Endothelial cell of umbilical vein (primary cell): Measurements from ENCODE around the gene TMEM213. TPM values are rescaled to one million over a fixed set of nuclear protein-coding genes. Genes with fewer than 3 reads are reported as not detected.

Source experiments
- BruUV-seq: library from RNA; stranded (reverse); fragments of 400-500 nt; replicated peaks from 2 replicates; lab custom pipeline; 2021; lab: Mats Ljungman, UMichigan
- CTCF ChIA-PET: fragments of 300-600, 350-600 bp; sonication (Branson Sonifier 250); formaldehyde crosslinking; loops from one replicate; lab custom pipeline; 2021; ENCODE audit warnings: antibody characterized with exemption, inconsistent platforms; lab: Charles Lee
- POLR2A ChIA-PET: fragments of 300-600, 350-600 bp; sonication (Branson Sonifier 250); formaldehyde crosslinking; loops from one replicate; lab custom pipeline; 2021; ENCODE audit warnings: antibody characterized with exemption, inconsistent platforms; lab: Charles Lee
- DNase-seq: peaks from one replicate; pipeline ENCODE4 v3.0.0-alpha.2; 2011; ENCODE audit warnings: low read depth, low spot score
- FAIRE-seq: peaks from 2 replicates; lab custom pipeline; 2011; peaks lifted over from hg19 to GRCh38; lab: Jason Lieb, UNC
- H2AFZ ChIP-seq: 2 replicates; pipeline ENCODE4 v1.6.0; 2012; ENCODE audit warnings: low read depth, low read length, control low read depth, inconsistent platforms
- H3K27ac ChIP-seq: 2 replicates; pipeline ENCODE4 v1.5.1; 2011; ENCODE audit warnings: low read depth, mild to moderate bottlenecking, control low read depth, low read length, moderate library complexity; ENCODE audit not compliant: insufficient read depth
- H3K27me3 ChIP-seq, 2 experiments: 2 replicates each; pipeline versions ENCODE4 v1.6.0 to v1.6.1; 2011; ENCODE audit warnings: low read length in 2 of 2, mixed read lengths in 1 of 2; ENCODE audit not compliant: control insufficient read depth in 2 of 2, insufficient read depth in 2 of 2
- H3K36me3 ChIP-seq, 2 experiments: 2 replicates in 1 of 2; 3 replicates in 1 of 2; pipeline ENCODE4 v1.5.1; 2011; ENCODE audit warnings: low read length in 2 of 2, mild to moderate bottlenecking in 1 of 2, moderate library complexity in 1 of 2; ENCODE audit not compliant: control insufficient read depth in 2 of 2, insufficient read depth in 2 of 2; ENCODE audit errors: extremely low read depth in 1 of 2
- H3K4me1 ChIP-seq: 3 replicates; pipeline ENCODE4 v1.5.1; 2011; ENCODE audit warnings: mild to moderate bottlenecking, low read length; ENCODE audit not compliant: control insufficient read depth, insufficient read depth; ENCODE audit errors: extremely low read depth
- H3K4me2 ChIP-seq: 2 replicates; pipeline ENCODE4 v1.6.1; 2011; ENCODE audit warnings: low read length, control low read depth, mixed read lengths; ENCODE audit not compliant: insufficient read depth
- H3K4me3 ChIP-seq, 3 experiments: fragments of 200-600 bp in 1 of 3; sonication (generic), shearing (Covaris generic) in 1 of 3; replicated peaks in 1 of 3; 2 replicates each; pipeline ENCODE4 v1.5.1; 2011 to 2016; ENCODE audit warnings: control low read depth in 3 of 3, low read length in 3 of 3, mild to moderate bottlenecking in 2 of 3, inconsistent platforms in 1 of 3, low read depth in 1 of 3, moderate library complexity in 1 of 3; ENCODE audit not compliant: insufficient read depth in 1 of 3
- H3K79me2 ChIP-seq: 2 replicates; pipeline ENCODE4 v1.6.0; 2012; ENCODE audit warnings: low read length, inconsistent platforms; ENCODE audit not compliant: control insufficient read depth, insufficient read depth
- H3K9ac ChIP-seq: replicated peaks from 2 replicates; pipeline ENCODE3; 2011; ENCODE audit warnings: low read length, control low read depth; ENCODE audit not compliant: insufficient read depth; ENCODE audit errors: extremely low read depth
- H3K9me1 ChIP-seq: replicated peaks from 3 replicates; pipeline ENCODE4 v1.6.0; 2011; ENCODE audit warnings: mild to moderate bottlenecking, low read length; ENCODE audit not compliant: control insufficient read depth, insufficient read depth; ENCODE audit errors: extremely low read depth
- H3K9me3 ChIP-seq: replicated peaks from 2 replicates; pipeline ENCODE4 v1.5.1; 2012; ENCODE audit warnings: low read length, inconsistent platforms; ENCODE audit not compliant: control insufficient read depth, insufficient read depth
- H4K20me1 ChIP-seq: replicated peaks from 2 replicates; pipeline ENCODE3; 2011; ENCODE audit warnings: mild to moderate bottlenecking, low read length; ENCODE audit not compliant: control insufficient read depth, insufficient read depth; ENCODE audit errors: extremely low read depth
- CTCF ChIP-seq, 2 donors: IDR thresholded peaks; 1 replicate in 1 of 2; 2 replicates in 1 of 2; pipeline ENCODE4 v1.5.1; 2011; ENCODE audit warnings: low read length in 2 of 2, mild to moderate bottlenecking in 2 of 2, moderate library complexity in 2 of 2, control low read depth in 1 of 2, inconsistent platforms in 1 of 2, low read depth in 1 of 2; ENCODE audit not compliant: insufficient read depth in 1 of 2; ENCODE audit errors: extremely low read depth in 1 of 2
- EZH2 ChIP-seq: IDR thresholded peaks from 2 replicates; pipeline ENCODE4 v1.6.1; 2012; ENCODE audit warnings: borderline replicate concordance, low read depth, mild to moderate bottlenecking, moderate library complexity, low read length, inconsistent platforms; ENCODE audit not compliant: severe bottlenecking
- GATA2 ChIP-seq: IDR thresholded peaks from 2 replicates; pipeline ENCODE4 v1.7.0; 2011; ENCODE audit warnings: low read depth, mild to moderate bottlenecking, moderate library complexity, mixed read lengths, low read length; ENCODE audit not compliant: insufficient read length, insufficient read depth
- MAX ChIP-seq: IDR thresholded peaks from 2 replicates; pipeline ENCODE4 v1.6.1; 2011; ENCODE audit not compliant: insufficient read depth, insufficient read length
- MYC ChIP-seq: IDR thresholded peaks from one replicate; pipeline ENCODE4 v1.6.1; 2011; ENCODE audit warnings: mild to moderate bottlenecking, low read depth, low read length
- POLR2A ChIP-seq: IDR thresholded peaks from 2 replicates; pipeline ENCODE4 v1.6.1; 2012; ENCODE audit warnings: low read depth, mild to moderate bottlenecking, control low read depth, low read length
- dilution Hi-C: fragments of 300-500 bp; cut with MboI; formaldehyde crosslinking; loops from one replicate; pipeline ENCODE4 v1.15.0; 2019; ENCODE audit warnings: low sequenced_read_pairs; ENCODE audit not compliant: extremely low pct_ligation_motif_present
- intact Hi-C: fragments of 100-400 bp; cut with micrococcal nuclease; formaldehyde crosslinking; loops from one replicate; pipeline ENCODE4 v1.10.0; 2022
- polyA plus RNA-seq, 4 experiments: library from polyadenylated mRNA; depleted of rRNA in 3 of 4; stranded (reverse) in 3 of 4; unstranded in 1 of 4; fragments of >200 nt; gene quantifications; 2 replicates each; pipeline versions ENCODE4 v1.2.1 to v1.2.3, GENCODE V29; 2011 to 2012; ENCODE audit warnings: missing spikeins in 1 of 4
- total RNA-seq: library from RNA; stranded (reverse); gene quantifications from 2 replicates; pipeline ENCODE4 v1.2.3, GENCODE V29; 2021

Gene TMEM213
- total and polyA plus RNA-seq, 2 donors (not counting 3 experiments of a cell fraction or from before 2014, with no cell fraction given): not detected

DNA sequence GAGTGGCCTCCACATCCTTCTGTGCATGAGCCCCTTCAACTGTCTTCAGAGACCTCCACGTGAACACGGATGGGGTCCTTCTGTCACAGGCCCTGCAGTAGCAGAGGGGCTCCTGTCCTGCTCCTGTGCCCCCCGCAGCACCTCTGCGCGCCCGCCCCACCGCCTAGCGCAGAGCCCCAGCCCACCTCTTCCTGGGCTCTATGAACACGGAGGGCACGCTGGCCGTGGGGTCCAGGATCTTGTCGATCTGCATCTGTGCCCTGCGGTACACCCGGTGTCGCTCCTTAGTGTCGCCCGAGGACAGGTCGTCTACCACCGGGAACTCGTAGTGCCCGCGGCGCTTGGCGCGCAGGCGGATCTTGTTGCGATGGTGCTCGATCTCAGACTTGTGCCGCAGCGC, 71.6 kb downstream of the TMEM213 start:
- intact Hi-C loops: no loop called here
- no TSS peak for BruUV-seq
- no peak for FAIRE-seq

GRCh38 chr7:138871065-138871813, 73.4 kb downstream of the TMEM213 start:
- H2AFZ ChIP-seq: no peak overlapping the region
- H3K4me2 ChIP-seq: no peak overlapping the region
- H3K4me3 ChIP-seq: no peak overlapping the region
- DNase-seq (no peak), FAIRE-seq (no peak)
- no peaks in the 10 kb centered on the region for H3K4me1 ChIP-seq
- peaks cover 0 to 5% of the 10 kb centered on the region in 2 experiments for H3K36me3 ChIP-seq
- no peaks in the 10 kb centered on the region for H3K9me1 ChIP-seq
- H4K20me1 ChIP-seq: no peaks in the 10 kb centered on the region
- BruUV-seq: no TSS peak
- CTCF ChIA-PET: interaction anchor here (0.8 kb wide), 1 partner anchor 15 kb away, joined by 3 read pairs; no protein-coding TSS in a partner anchor
- POLR2A ChIA-PET: no interaction called here
- H3K9ac ChIP-seq: no peak overlapping the region
- no peaks in the 10 kb centered on the region for H3K79me2 ChIP-seq
- no peaks in the 10 kb centered on the region for H3K9me3 ChIP-seq
- no peak for TF ChIP-seq GATA2
- no peak for TF ChIP-seq EZH2
- no peak for TF ChIP-seq MYC
- TF ChIP-seq CTCF (IDR thresholded peaks at IDR 0.05; ENCODE audit: extremely low read depth in 1 of 2, insufficient read depth in 1 of 2, low read depth in 1 of 2, low read length in 2 of 2): no peak
- TF ChIP-seq POLR2A: no peak
- H3K27ac ChIP-seq: no peak overlapping the region
- no peaks in the 10 kb centered on the region for H3K27me3 ChIP-seq
- intact Hi-C loops (no loop called here), dilution Hi-C loops (no loop called here)

More for the DNA sequence above, 71.6 kb downstream of the TMEM213 start:
- H3K9me1 ChIP-seq: no peaks in the 10 kb centered on the region
- no peak overlapping the region for H3K27ac ChIP-seq
- H2AFZ ChIP-seq: no peak overlapping the region
- ChIA-PET CTCF (no interaction called here), POLR2A (no interaction called here)
- H3K36me3 ChIP-seq: peaks cover 0 to 5% of the 10 kb centered on the region in 2 experiments
- no peaks in the 10 kb centered on the region for H3K27me3 ChIP-seq
- H3K79me2 ChIP-seq: no peaks in the 10 kb centered on the region
- no peaks in the 10 kb centered on the region for H3K9me3 ChIP-seq
- TF ChIP-seq POLR2A (no peak), EZH2 (no peak), MAX (no peak), MYC (no peak)
- H3K4me3 ChIP-seq: no peak overlapping the region
- H3K9ac ChIP-seq: no peak overlapping the region
- H3K4me1 ChIP-seq: no peaks in the 10 kb centered on the region
- H3K4me2 ChIP-seq: no peak overlapping the region
- DNase-seq: no peak
- no peaks in the 10 kb centered on the region for H4K20me1 ChIP-seq
- dilution Hi-C loops: no loop called here
